Fibroblast of lung (primary cell): Measurements from ENCODE around the gene KRTAP16-1. TPM values are rescaled to one million over a fixed set of nuclear protein-coding genes. Genes with fewer than 3 reads are reported as not detected.

Source experiments
- DNase-seq, 2 donors: peaks; one replicate each; pipeline versions ENCODE4 v3.0.0 to v3.0.0-alpha.2; 2010; ENCODE audit warnings: low read depth in 2 of 2
- H2AFZ ChIP-seq: 2 replicates; pipeline ENCODE4 v1.5.1; 2012; ENCODE audit warnings: low read length, control low read depth, inconsistent platforms
- H3K27ac ChIP-seq: 2 replicates; pipeline ENCODE4 v1.5.1; 2011; ENCODE audit warnings: low read length, control low read depth; ENCODE audit not compliant: insufficient read depth
- H3K27me3 ChIP-seq: 2 replicates; pipeline ENCODE4 v1.5.1; 2011; ENCODE audit warnings: mild to moderate bottlenecking, low read length; ENCODE audit not compliant: control insufficient read depth, insufficient read depth
- H3K36me3 ChIP-seq: 2 replicates; pipeline ENCODE4 v1.5.1; 2011; ENCODE audit warnings: low read length; ENCODE audit not compliant: control insufficient read depth, insufficient read depth
- H3K4me1 ChIP-seq: 2 replicates; pipeline ENCODE4 v1.5.1; 2011; ENCODE audit warnings: low read length; ENCODE audit not compliant: control insufficient read depth, insufficient read depth; ENCODE audit errors: extremely low read depth
- H3K4me2 ChIP-seq: 2 replicates; pipeline ENCODE4 v1.5.1; 2011; ENCODE audit warnings: low read length, control low read depth; ENCODE audit not compliant: insufficient read depth; ENCODE audit errors: extremely low read depth
- H3K4me3 ChIP-seq, 4 experiments: fragments of 200-600 bp in 1 of 4; sonication (generic) in 1 of 4; replicated peaks in 1 of 4; 2 replicates each; pipeline ENCODE4 v1.5.1; 2011 to 2016; ENCODE audit warnings: low read length in 4 of 4, low read depth in 3 of 4, mild to moderate bottlenecking in 3 of 4, control low read depth in 2 of 4, inconsistent platforms in 1 of 4, mixed read lengths in 1 of 4; ENCODE audit not compliant: insufficient read depth in 1 of 4; ENCODE audit errors: control extremely low read depth in 1 of 4
- H3K79me2 ChIP-seq: 2 replicates; pipeline ENCODE4 v1.5.1; 2012; ENCODE audit warnings: mild to moderate bottlenecking, low read length, inconsistent platforms; ENCODE audit not compliant: control insufficient read depth, insufficient read depth
- H3K9ac ChIP-seq: 2 replicates; pipeline ENCODE4 v1.5.1; 2011; ENCODE audit warnings: mild to moderate bottlenecking, low read length, control low read depth; ENCODE audit not compliant: insufficient read depth
- H3K9me3 ChIP-seq: 2 replicates; pipeline ENCODE4 v1.5.1; 2012; ENCODE audit warnings: low read depth, low read length; ENCODE audit not compliant: control insufficient read depth, insufficient read depth
- H4K20me1 ChIP-seq: 2 replicates; pipeline ENCODE4 v1.5.1; 2011; ENCODE audit warnings: low read length; ENCODE audit not compliant: control insufficient read depth, insufficient read depth; ENCODE audit errors: extremely low read depth
- CTCF ChIP-seq, 2 donors: IDR thresholded peaks in 1 of 2; conservative IDR thresholded peaks in 1 of 2; 1 replicate in 1 of 2; 2 replicates in 1 of 2; pipeline ENCODE4 v1.5.1; 2011 to 2012; ENCODE audit warnings: low read length in 2 of 2, control low read depth in 1 of 2, inconsistent platforms in 1 of 2, low read depth in 1 of 2, mild to moderate bottlenecking in 1 of 2
- EZH2 ChIP-seq: IDR thresholded peaks from 2 replicates; pipeline ENCODE4 v1.5.1; 2012; ENCODE audit warnings: low read length, control low read depth, mild to moderate bottlenecking; ENCODE audit errors: missing control alignments
- polyA plus RNA-seq, 2 donors: library from polyadenylated mRNA; depleted of rRNA in 1 of 2; stranded (reverse) in 1 of 2; unstranded in 1 of 2; fragments of >200 nt; gene quantifications; 2 replicates each; pipeline ENCODE4 v1.2.1, GENCODE V29; 2011 to 2012; ENCODE audit warnings: missing spikeins in 1 of 2
- total RNA-seq: library from RNA; depleted of rRNA; stranded (reverse); fragments of >200 nt; gene quantifications from 2 replicates; pipeline ENCODE4 v1.2.1, GENCODE V29; 2014

Gene KRTAP16-1
- total and polyA plus RNA-seq, 2 donors (not counting 1 experiment from before 2014, with no cell fraction given) = not detected

- Histone ChIP-seq H3K9me3 (no peaks in the 10 kb centered on the region), H3K4me3 (no peak overlapping the region), H3K27me3 (no peaks in the 10 kb centered on the region), H3K4me2 (no peak overlapping the region), H3K4me1 (peaks cover 2% of the 10 kb centered on the region), H3K36me3 (no peaks in the 10 kb centered on the region), H3K9ac (no peak overlapping the region), H4K20me1 (no peaks in the 10 kb centered on the region), H3K27ac (no peak overlapping the region), H3K79me2 (no peaks in the 10 kb centered on the region), H2AFZ (no peak overlapping the region)
- DNase-seq = no peak
- TF ChIP-seq EZH2 (no peak), CTCF (conservative IDR thresholded peaks at IDR 0.05 in 1 of 2, IDR thresholded peaks at IDR 0.05 in 1 of 2; ENCODE audit: low read depth in 1 of 2, low read length in 2 of 2) (no peak)
Measured at GRCh38 chr17:41287050-41287449, 22.1 kb downstream of the KRTAP16-1 start.

GRCh38 chr17:41284546-41284945 is 24.6 kb downstream of the KRTAP16-1 start:
- peaks cover 2% of the 10 kb centered on the region for H3K4me1 ChIP-seq
- no peak overlapping the region for H3K4me2 ChIP-seq
- no peak for TF ChIP-seq CTCF (conservative IDR thresholded peaks at IDR 0.05 in 1 of 2, IDR thresholded peaks at IDR 0.05 in 1 of 2; ENCODE audit: low read depth in 1 of 2, low read length in 2 of 2)
- no peak for TF ChIP-seq EZH2
- H3K79me2 ChIP-seq = no peaks in the 10 kb centered on the region
- H3K27ac ChIP-seq = no peak overlapping the region
- no peaks in the 10 kb centered on the region for H3K9me3 ChIP-seq
- no peak for DNase-seq
- H3K4me3 ChIP-seq = no peak overlapping the region
- no peak overlapping the region for H2AFZ ChIP-seq
- no peak overlapping the region for H3K9ac ChIP-seq
- H4K20me1 ChIP-seq = no peaks in the 10 kb centered on the region
- H3K27me3 ChIP-seq = no peaks in the 10 kb centered on the region
- H3K36me3 ChIP-seq = no peaks in the 10 kb centered on the region

GRCh38 chr17:41284043-41284442 is 25.1 kb downstream of the KRTAP16-1 start:
- H3K27ac ChIP-seq = no peak overlapping the region
- TF ChIP-seq CTCF (conservative IDR thresholded peaks at IDR 0.05 in 1 of 2, IDR thresholded peaks at IDR 0.05 in 1 of 2; ENCODE audit: low read depth in 1 of 2, low read length in 2 of 2) = no peak
- TF ChIP-seq EZH2 = no peak
- H3K79me2 ChIP-seq = no peaks in the 10 kb centered on the region
- DNase-seq = peak in 1 of 2 donors; percentile 71
- no peak overlapping the region for H3K9ac ChIP-seq
- H3K9me3 ChIP-seq = no peaks in the 10 kb centered on the region
- peaks cover 2% of the 10 kb centered on the region for H3K4me1 ChIP-seq
- no peak overlapping the region for H3K4me2 ChIP-seq
- H3K27me3 ChIP-seq = no peaks in the 10 kb centered on the region
- H3K36me3 ChIP-seq = no peaks in the 10 kb centered on the region
- no peak overlapping the region for H2AFZ ChIP-seq
- no peak overlapping the region for H3K4me3 ChIP-seq
- H4K20me1 ChIP-seq = no peaks in the 10 kb centered on the region
